NCI-H226 (cell line): ENCODE measurements around the gene TRHDE.
A peak's percentile ranks its signal among the peaks of the same experiment; 100 is the strongest.

Experiments used
- DNase-seq: peaks from one replicate; pipeline ENCODE4 v3.0.0-alpha.2; 2015

TRHDE gene, protein sequence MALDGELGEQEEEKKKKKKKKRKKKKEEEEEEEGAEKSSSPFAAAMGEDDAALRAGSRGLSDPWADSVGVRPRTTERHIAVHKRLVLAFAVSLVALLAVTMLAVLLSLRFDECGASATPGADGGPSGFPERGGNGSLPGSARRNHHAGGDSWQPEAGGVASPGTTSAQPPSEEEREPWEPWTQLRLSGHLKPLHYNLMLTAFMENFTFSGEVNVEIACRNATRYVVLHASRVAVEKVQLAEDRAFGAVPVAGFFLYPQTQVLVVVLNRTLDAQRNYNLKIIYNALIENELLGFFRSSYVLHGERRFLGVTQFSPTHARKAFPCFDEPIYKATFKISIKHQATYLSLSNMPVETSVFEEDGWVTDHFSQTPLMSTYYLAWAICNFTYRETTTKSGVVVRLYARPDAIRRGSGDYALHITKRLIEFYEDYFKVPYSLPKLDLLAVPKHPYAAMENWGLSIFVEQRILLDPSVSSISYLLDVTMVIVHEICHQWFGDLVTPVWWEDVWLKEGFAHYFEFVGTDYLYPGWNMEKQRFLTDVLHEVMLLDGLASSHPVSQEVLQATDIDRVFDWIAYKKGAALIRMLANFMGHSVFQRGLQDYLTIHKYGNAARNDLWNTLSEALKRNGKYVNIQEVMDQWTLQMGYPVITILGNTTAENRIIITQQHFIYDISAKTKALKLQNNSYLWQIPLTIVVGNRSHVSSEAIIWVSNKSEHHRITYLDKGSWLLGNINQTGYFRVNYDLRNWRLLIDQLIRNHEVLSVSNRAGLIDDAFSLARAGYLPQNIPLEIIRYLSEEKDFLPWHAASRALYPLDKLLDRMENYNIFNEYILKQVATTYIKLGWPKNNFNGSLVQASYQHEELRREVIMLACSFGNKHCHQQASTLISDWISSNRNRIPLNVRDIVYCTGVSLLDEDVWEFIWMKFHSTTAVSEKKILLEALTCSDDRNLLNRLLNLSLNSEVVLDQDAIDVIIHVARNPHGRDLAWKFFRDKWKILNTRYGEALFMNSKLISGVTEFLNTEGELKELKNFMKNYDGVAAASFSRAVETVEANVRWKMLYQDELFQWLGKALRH

DNA sequence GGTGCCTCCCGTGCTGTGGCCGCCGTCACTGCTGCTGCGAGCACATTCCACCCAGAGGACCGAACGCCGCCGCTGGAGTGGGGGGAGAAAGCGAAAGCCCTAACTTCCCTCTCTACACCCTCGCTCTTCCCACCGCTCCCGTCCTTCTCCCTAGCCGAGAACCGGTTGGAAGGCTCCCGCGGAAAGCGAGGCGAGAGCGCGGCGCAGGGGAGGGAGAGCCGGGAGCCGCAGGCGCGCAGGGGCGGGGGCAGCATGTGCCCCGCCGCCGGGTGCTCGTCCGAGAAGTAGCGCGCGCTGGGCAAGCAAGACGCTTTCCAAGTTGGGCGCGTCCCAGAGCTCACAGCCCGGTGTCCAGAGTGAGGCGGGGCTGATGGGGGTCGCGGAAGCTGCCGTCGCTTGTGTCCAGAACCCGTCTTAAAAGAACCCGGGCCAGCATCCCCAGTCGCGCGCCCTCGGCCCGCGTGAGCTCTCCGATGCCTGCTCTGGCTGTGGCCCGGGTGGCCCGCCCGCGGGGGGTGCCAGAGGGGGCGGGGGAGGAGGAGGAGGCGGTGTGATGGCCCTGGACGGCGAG is at the start of gene TRHDE:
Gene TRHDE (plus strand): TSS at position 280 of the 571 bp plus-strand sequence. CDS start 274 bp downstream, at position 554.
- DNase-seq = peak; percentile 11

DNA sequence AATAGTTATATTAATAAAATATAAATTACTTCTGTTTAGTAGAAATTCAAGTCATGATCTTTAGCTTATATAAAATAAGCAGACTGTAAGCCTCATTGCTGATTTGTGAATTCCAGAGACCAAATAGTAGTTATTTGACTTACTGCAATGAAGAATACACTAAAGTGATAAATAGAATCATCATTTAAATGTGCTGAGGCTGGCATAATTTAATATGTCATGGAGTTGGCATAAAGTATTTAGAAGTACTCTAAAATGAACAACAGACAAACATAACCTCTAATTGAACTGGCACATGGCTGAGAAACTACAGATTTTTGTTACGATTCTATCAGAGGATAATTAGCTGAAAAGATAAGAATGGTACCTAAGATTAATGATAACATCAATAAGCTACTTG is 45.7 kb upstream of the TRHDE start:
- DNase-seq = no peak

DNA sequence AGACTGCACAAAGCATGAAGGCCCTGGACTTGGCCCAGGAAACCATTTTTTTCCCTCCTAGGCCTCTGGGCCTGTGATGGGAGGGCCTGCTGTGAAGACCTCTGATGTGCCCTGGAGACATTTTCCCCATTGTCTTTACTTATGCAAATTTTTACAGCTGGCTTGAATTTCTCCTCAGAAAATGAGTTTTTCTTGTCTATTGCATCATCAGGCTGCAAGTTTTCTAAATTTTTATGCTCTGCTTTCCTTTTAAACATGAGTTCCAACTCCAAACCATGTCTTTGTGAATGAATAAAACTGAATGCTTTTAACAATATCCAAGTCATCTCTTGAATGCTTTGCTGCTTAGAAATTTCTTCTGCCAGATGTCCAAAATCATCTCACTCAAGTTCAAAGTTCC is 43.7 kb upstream of the TRHDE start:
- no peak for DNase-seq

DNA sequence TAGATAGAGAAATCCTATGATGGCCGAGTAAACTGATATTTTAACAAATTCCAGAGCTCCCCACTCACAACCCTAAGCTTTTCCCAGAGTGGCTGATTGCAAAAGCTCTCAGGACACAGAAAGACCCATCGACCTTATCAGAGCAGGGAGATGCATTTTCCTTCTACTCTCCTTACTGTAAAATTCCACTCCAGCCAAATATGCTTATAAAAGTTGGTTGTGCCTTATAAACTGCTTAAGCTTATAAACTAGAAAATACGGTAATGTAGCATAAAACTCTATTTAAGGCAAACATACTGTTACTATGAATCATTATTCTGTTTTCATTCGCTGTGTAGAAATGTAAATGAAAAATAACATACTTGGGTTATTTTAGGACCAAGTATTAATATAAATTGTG is 41.6 kb upstream of the TRHDE start:
- DNase-seq = peak; percentile 74

DNA sequence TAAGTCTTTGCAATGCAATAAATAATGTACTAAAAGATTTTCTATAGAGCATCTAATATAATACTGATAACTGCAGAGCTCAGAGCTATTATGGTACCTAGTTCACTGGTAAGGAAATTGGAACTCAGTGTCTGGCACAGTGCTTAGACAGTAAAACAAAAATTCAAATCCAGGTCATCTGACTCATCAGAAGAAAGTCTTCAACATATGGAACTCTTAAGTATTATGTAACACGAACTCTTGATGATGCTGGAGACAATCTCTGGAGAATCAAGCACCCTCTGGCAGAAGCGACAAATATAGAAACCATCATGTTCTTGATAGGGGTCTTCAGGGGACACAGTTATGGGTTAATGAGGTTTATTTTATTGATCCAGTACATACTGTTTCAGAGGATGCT is 37.3 kb upstream of the TRHDE start:
- DNase-seq = no peak

DNA sequence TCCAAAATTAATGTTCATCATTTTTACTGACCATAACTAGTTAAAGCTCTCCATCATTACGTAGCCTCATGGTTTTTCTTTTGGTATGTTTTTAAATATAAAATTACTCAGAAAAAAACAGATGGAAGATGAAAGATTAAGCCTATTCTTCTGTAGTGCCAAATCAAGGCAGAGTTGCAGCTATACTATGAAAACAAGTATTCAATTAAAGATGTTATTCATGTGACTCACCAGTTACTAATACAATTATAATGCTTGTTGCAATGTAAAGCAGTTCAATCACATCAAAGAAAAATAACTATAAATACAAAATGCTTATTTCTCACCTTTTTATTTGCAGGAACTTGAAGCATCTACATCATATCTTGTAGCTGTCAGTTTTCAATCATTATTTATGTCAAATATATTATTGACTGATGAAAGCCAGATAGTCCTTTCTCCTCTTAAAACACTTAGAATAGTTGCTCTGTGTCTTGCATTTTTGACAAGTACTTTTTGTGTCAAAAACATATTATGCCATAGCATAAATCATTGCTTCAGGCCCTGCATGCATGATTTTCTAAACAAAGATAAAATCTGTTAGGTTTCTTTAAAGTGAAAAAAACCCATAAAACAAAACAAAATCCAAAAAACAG is 36.0 kb upstream of the TRHDE start:
- DNase-seq = no peak

DNA sequence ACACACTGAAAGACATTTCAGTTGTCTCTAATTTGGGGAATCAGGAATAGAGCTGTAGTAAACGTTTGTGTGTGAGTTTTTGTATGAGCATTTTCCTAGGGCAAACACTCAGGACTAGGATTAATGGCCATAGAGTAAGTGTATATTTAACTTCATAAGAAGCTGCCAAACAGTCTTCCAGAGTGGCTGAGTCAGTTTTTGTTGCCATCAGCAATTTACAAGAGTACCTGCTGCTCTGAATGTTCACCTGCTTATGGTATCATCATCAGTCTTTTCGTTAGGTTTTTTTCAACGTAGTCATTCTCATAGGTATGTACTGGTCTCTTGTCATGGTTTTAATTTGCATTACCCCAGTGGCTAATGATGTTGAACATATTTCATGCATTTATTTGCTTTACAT is 30.6 kb upstream of the TRHDE start:
- DNase-seq = no peak

DNA sequence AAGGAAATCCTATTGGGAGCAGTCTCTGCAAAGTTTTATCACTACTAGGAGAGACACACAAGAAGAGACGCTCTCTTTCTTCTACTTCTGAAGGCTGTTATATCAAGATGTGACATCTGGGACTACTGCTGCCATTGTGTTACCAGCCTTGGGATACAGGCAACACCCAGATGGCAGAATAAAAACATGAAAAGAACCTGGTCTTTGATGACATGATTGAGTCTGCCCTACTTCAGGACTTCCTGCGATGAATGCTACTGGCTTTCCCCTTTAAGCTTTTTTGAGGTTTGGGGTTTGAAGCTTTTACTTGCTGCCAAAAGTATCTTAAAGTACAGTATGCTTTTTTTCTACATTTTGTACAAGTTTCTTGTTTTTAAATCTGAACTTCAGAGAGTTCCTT is 29.2 kb upstream of the TRHDE start:
- no peak for DNase-seq

DNA sequence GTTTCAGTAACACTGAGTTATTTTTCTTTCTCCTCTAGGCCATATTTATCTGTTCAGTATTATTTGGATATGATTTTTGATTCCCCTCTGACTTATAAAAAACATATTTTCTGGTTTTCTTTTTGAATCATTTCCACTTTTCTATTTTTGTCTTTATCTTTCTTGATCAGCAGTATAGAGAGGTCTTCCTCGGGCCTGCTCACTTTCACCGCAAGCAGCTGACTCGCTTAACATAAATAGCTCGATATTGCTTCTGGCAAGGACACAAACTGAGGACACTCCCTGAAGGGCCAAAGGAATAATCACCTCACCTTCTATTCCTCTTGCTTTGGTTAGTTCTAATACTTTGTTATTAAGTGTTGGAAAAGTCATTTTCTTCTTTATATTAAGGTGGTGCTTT is 25.8 kb upstream of the TRHDE start:
- DNase-seq = no peak

DNA sequence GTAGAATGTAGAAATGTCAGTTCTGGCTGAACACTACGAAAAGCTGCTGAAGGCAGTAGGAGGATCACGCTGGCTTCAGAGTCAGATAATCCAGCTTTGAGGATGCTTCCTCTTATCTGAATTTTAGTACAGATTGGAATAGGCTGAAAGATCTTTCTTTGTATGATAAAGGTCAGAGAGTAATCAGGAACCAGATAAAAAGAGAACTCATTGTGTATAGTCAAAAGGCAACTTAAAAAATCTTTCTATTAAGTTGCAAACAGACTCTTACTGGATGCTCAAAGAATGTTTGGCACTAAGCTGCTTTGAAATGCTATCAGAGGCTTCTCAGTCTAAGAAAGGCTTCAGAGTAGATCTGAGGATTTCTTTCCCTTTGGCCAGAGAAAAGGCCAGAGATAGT is 21.8 kb upstream of the TRHDE start:
- no peak for DNase-seq

DNA sequence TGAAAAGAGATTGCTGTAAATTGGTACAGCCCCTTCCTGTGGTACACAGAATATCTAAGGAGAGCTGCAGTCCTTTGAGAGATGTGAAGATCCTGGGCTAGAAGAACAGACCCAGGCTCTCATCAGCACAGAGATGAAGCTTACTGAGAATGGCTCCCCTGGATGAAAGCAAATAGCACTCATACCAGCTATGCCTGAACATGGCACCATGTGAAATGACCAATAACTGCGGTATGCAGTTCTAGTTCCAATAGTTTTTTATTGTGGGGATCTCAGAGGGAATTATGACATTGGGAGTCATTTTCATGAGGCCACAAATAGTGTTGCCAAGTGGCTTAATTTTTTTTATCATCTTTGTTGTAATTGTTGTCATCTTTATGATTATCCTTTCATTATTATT is 15.4 kb upstream of the TRHDE start:
- DNase-seq = no peak

DNA sequence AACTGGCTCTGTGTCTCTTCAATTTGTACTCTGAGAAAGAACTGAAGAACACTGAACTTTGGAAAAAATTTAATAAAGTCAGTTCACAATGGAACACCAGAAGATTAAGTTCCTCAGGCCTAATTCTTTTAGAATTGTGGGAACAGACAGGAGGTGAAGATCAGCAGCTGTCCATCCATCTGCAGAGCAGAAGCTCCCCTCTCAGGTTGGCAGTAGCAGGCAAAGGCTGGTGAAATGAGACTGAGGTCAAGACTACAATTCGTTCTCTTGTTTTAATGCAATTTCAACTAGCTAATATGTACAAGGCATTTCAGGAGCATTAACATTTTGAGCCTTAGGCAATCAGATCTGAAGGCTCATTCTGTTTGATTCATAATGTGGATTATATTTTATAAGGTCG is 10.3 kb upstream of the TRHDE start:
- no peak for DNase-seq

DNA sequence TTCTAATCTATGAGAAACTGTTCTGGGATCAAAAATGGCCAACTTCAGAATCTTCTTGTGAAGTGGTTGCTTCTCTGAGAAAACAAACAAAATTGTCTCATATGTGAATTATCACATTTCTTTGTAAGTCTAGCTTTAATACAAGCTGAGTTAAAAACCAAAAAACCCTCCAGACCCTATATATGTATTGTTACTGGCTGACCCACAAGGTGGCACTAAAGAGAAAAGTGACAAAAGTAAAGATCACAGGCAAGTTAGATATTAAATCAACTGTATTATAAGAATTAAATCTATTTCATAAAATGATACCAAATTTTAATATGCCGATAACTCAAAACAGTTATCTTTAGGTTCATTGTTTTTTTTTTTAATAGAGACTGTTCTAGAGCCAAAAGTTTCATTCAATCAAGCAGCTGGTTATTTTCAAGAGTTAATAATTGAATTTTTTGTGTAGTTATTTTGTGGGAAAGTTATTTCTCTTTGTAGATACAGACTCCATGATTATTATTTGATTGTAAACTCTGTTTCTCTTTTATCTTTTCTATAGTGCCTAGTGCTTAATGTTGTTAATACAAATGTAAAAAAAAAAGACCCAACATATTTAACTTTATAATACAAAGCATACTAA is 7.5 kb upstream of the TRHDE start:
- peak; percentile 14 for DNase-seq

DNA sequence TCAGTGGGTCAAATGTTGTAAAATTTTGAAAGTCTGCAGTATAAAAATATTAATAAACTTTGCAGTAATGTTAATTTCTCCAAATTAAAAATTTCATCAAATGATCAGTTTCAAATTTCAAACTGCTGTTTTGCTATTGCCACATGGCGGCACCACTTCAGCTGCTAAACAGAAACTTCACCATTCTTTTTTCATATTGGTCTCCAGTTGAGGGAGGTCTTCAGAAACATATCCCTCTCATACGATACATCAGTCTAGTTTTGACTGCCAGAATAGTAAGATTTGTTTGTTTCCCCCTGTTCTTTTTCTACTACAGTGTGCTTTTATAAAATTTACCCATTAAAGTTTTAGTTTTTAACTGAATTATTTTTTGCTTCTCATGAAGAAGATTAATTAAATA is 4.2 kb upstream of the TRHDE start:
- no peak for DNase-seq

DNA sequence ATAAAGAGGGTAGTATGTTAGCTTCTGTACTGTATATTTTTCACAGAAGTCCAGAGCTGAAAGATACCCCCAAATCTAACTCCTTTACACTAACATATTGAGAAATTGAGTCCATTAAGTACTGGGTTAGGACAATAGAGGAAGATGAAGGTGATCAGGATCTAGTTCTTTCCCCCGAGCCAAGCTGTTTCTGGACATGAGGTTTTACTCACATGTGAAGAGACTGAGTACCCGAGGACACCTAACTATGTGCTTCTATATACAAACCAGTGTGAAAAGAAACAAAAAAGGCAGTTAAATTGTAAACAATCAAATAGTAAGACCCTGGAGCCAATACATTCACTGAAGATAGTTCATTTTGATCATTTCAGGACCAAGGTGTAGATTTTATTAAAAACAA is 3.8 kb upstream of the TRHDE start:
- DNase-seq = no peak

DNA sequence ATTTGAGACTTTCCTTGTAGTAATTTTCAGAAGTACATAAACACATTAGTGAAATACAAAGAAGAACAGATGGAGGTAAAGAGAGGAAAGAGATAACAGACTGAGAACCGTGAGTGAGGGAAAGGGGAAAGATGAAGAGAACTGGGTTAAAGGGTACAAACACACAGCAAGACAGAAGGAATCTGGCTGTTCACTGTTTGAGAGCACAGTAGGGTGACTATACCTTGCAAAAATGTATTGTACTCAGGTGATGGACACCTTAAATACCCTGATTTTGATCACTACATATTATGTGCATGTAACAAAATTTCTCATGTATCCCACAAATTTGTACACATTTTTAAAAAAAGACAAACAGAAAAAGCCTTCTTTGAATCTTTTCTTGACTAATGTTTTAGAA is 2.7 kb upstream of the TRHDE start:
- no peak for DNase-seq

DNA sequence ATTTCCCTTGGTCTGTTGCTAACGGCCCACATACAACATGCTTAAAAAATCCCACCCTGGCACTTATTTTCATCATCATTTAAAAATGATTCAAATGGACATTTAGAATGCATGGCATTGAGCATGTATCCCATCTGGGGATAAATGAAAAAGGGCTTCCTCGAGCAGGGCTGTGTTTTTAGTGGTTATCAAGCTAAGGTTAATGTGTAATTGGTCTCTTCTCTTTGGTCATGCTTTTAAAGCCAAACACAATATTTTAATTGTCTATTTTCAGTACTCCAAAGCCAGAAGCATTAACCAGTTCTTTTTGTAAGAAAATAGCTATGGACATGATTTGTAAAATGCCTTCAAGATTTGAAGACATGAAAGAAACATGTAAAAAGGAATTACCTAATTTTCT is 1.9 kb upstream of the TRHDE start:
- DNase-seq = no peak

DNA sequence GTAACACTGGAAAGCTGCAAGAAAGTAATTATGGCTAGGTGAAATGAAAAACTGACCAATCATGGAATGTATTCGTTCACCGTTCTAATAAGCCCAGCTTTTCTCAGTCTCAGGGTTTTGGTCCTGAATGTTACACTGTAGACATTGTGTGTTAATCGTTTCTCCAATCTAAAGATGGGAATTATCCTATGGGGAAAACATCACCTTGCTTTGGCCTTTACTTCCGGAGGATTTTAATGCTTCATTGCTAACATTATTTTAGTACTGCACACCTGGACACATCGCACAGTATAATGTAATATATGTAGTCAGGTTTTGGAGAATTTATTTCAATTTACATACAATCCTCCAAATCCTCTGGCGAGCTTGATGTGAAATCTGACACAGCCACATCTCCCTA is 1.2 kb upstream of the TRHDE start:
- DNase-seq = no peak

DNA sequence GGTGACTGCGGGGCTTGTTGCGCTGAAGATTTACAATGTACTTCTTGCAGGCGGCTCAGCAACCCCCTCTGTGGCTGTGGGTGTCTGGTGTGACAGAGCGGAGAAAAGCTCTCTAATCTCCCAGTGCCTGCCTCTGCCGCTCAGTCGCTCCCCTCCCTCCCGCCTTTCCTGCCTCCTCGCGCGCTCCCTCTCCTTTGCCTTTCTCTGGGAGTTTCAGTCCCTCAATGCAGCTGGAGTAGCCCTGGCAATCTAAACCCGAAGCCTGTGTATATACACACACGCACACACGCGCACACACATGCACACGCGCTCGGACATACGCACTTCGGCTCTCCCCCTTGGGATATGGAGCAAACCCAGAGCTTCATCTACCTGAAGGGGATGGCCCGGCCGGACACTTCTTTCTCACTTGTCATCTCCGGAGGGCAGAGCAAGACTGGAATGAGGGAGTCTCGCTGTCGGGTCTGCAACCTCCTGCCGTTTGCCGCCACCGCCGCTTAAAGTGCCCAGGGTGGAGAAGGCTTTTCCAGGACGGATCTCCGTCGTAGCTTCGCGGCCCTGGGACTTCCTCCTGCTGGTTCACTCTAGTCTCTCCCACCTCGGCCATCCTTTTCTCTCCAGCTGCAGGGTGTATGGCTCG is 599 bp upstream of the TRHDE start:
- no peak for DNase-seq

DNA sequence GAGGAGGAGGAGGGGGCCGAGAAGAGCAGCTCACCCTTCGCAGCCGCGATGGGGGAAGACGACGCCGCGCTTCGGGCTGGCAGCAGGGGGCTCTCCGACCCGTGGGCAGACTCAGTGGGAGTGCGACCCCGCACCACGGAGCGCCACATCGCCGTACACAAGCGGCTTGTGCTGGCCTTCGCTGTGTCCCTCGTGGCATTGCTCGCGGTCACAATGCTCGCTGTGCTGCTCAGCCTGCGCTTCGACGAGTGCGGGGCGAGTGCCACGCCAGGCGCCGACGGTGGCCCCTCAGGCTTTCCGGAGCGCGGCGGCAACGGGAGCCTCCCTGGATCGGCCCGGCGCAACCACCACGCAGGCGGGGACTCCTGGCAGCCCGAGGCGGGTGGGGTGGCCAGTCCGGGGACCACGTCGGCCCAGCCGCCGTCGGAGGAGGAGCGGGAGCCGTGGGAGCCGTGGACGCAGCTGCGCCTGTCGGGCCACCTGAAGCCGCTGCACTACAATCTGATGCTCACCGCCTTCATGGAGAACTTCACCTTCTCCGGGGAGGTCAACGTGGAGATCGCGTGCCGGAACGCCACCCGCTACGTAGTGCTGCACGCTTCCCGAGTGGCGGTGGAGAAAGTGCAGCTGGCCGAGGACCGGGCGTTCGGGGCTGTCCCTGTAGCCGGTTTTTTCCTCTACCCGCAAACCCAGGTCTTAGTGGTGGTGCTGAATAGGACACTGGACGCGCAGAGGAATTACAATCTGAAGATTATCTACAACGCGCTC is 745 bp downstream of the TRHDE start:
- DNase-seq = no peak

DNA sequence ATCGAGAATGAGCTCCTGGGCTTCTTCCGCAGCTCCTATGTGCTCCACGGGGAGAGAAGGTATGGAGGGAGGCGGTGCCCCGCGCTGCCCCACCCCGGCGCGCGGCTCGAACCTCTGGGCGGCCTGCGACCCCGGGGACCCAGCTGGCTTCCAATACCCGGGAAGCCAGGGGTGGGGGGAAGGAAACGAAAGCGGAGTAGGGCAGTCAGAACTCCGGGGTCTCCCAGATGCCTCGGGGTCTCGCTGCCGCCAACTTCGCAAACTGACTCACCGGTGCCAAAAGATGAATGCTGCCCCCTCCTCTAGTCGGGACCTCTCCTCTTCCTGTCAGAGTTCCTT is 1.3 kb downstream of the TRHDE start:
- no peak for DNase-seq
